SIG-M5 treated with dmso at 0.1 percent for 504 hours (cell line): Measurements from ENCODE around the gene SLC39A11.
"Not testable (repeated sequence)": the region's sequence is repeated elsewhere in the genome, so short reads cannot be mapped to it uniquely, and the experiment has no call there.

Source experiments
- DNase-seq: peaks from one replicate; lab custom pipeline; 2025; ENCODE audit not compliant: unreplicated experiment; lab: John Stamatoyannopoulos, UW

Gene SLC39A11

DNA sequence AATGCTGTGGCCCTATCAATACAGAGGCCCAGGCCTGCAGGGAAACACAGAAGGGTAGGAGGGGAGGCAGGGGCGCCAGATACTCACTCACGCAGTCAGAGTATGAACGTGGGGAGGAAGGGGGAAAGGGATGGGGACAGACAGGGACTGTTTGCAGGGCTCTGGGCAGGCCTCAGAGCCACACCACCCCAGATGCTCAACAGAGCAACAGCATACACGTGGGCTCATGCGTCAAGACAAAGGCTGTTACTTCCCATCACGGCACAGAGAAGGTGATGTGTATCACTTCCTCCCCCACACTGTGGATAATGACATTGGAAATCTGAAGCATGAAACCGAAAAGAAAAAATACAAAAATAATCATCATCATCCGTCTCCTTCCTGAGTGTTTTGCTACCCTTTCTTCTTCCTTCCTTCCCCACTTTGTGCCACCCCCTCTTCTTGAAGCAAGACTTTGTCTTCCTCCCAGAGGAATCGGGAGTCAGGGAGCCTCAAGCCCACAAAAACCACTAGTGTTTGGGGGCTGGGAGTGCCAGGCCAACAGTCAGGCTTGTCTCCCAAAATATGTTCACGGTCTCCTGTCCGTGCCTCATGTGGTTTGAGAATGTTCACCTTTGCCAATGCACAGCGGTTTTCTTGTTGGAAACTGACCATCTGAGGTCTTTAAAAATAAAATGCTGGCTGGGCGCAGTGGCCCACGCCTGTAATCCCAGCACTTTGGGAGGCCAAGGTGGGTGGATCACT lies 20.1 kb downstream of the SLC39A11 start:
- DNase-seq: no peak

DNA sequence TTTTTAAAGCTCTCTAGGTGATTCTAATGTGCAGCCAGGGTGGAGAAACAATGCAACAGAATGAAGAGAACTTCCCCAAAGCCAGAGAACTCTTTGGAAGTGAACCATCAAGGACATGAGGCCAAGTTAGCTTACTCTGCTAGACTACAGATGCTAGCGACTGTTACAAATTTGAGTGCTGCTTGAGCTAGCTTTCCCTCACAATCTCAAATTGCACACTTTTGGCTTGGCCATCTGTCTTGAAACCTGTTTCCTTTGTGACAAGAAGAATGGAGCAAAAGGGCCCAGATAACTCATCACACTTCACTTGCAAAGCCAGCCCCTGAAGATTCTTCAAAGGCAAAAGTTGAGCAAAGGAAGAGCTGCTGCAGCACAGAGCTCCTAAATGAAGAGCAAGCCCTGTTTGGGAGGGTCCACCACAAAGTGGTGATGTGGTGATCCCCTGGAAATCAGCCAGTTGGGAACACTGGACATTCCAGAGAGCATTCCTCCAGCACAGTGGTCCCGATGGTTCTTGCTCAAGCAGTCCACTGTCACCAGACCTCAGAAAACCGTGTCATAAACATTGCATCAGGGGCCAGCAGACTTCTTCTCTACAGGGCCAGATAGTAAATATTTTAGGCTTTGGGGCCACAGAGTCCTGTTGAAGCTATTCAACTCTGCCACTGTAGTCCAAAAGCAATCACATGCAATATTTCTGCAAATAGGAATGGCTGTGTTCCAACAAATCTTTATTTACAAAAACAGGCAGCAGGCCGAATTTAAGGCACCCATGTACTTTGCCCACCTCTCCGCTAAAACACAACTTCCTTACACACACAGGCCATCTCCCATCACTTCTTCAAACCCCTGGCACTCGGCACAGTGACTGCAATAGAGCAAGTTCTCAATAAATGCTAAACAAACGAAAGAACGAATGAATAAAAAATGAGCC lies 21.2 kb downstream of the SLC39A11 start:
- DNase-seq: no peak

DNA sequence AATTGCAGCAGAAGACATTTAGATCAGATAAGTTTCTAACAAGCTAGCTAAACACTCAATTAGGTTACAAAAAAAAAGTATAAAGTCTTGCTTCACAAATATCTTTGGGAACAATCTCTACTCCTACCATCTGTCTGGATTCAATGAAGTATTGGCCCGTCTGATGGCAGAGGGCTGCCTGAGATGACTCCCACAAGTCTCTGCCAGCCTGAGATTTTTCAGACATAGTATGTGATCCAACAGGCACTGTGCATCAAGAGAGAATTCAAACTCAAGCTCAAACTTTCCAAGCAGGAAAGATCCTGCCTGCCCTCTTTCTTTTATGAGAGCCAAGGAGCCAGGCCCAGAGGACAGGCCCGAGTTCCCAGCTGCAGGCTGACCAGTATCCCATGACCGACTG lies 22.6 kb downstream of the SLC39A11 start:
- no peak for DNase-seq

DNA sequence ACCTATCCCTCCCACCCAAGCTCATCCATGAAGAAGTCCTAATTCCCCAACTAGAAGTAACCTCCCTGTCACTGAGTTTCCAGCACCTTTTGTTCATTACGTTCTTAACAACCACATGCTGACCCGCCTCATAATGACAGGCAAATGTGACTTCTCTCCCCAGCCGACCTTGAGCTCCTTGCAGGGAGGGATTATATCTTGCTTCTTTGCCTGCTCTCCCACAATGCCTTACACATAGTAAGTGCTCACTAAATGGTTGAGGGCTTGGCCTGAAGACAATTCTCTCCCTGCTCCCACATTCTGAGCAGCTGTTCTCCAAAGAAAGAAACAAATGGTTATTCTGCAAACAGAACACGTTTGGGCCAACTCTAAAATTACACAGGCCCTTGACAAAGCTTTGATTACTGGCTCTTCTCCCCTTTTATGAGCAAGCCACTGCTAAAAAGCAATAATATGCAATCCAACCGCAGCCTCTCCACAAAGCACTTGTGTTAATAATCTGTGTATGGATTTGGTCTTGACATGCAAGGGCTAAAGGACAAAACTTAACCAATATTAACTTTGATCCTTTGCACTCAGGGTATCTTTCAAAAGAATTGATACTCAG lies 23.2 kb downstream of the SLC39A11 start:
- DNase-seq: no peak

DNA sequence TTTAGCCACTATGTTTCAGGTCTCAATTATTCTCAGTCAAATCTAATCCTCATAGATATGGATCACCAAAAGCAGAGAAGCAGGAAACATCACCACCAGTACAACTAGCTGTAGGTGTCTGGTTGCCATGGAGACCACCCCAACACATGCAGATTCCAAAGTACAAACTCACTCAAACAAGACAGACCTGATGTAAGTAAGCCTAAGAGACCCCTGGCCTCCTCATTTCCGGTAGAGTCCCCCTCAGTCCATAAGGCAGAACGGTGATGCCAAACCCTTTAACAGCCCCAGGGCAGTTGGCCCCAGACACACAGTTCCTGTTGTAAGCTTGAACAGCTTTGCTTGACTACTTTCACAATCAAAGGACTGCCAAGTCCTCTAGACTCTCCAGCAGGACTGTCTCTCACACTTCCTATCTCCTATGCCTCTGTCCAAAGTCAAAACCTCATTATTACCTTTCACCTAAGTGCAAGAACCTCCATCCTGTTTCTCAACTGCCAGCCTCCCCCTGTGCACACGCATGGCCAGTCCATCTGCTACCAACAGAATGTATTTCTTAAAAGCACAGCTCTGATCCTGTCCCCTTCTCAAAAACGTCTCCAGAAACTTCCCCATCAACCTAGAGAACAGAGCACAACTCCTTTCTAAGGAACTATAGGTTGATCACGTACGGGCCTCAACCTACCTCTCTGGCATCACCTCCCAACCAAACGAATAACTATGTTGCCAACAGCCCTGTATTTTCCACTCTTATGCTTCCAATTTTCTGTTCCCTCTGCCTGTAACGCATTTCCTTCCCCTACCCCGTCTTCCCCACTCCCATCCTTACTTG lies 23.9 kb downstream of the SLC39A11 start:
- no peak for DNase-seq

DNA sequence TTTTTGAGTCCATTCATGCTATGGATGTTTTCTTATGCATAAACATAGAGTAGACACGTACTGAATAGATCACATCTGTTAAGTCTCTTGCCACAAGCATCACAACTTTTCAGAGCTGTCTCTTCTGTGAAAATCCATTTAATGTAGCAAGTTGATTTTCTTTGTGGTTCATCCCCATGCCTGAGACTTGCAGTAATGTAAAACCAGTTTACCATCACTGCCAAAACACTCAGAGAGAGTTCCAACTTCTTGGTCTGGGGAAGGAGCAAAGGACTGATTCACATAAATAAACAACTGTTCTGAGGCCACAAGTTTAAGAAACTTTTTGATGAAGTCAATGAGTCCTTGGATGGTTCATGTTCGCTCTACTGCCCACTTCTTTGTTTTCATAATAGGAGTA lies 24.8 kb downstream of the SLC39A11 start:
- DNase-seq: not testable (repeated sequence)

DNA sequence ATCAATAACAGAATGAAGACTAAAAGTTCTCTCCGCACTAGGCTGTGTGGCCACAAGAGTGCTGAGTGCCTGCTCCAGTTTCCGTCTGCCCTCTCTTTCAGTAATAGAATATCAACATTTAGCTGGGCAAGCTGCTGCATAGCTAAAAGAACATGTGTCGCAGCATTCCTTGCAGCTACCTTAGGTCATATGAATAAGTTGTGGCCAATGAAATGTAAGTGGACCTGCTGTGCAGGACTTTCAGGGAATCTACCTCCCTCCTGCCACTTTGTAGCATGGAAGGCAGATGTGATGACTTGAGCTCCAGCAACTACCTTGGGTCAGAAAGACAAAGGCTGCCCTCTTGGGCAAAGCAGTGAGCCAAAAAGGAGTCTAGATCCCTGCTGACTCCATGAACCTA lies 25.4 kb downstream of the SLC39A11 start:
- DNase-seq: no peak

DNA sequence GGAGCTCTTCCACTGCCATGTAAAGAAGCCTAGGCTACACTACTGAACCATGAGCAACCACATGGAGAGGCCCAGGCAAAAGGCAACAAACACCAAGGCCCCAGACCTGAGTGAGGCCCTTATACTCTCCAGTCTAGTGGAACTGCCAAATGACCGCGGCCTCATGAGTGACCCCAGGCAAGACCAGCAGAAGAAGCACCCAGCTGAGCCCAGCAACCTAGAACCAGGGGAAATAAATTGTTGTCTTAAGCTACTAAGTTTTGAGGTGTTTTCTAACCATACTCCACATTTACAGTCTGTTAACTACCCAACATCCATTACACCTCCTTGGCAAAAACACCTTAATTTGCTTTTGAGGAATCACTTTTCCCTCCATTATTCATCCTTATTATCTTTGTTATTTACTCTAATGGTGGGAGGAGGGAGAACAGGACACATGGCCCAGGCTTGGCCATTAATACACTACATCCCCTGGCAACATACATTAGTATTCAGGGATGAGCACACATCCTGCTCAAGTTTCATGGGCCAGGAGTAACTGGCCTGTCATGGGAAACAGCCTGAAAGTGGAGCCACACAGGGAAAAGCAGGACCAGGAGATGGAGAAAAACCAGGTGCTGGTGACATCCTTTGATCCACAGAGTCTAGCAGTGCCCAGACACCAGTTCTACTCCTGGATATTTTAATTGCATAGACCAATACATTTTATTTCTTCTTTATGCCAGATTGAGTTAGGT lies 26.2 kb downstream of the SLC39A11 start:
- DNase-seq: no peak

DNA sequence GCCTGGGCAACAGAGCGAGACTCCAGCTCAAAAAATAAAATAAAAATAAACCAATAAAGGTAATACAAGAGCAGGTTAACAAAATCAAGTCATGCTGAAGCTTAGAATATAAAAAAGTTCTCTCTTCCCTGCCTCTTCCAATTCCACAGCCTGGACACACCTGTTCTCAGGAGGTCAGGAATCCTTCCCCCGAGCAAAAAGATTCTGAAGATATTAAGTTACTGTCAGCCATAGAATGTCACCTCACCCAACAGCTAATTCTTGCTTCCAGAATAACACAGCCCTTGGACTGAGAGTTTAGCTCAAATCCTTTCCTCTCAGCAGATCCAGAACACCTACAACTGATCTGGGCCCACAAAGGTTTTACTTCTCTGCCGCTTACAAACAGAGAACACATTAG lies 27.1 kb downstream of the SLC39A11 start:
- no peak for DNase-seq

DNA sequence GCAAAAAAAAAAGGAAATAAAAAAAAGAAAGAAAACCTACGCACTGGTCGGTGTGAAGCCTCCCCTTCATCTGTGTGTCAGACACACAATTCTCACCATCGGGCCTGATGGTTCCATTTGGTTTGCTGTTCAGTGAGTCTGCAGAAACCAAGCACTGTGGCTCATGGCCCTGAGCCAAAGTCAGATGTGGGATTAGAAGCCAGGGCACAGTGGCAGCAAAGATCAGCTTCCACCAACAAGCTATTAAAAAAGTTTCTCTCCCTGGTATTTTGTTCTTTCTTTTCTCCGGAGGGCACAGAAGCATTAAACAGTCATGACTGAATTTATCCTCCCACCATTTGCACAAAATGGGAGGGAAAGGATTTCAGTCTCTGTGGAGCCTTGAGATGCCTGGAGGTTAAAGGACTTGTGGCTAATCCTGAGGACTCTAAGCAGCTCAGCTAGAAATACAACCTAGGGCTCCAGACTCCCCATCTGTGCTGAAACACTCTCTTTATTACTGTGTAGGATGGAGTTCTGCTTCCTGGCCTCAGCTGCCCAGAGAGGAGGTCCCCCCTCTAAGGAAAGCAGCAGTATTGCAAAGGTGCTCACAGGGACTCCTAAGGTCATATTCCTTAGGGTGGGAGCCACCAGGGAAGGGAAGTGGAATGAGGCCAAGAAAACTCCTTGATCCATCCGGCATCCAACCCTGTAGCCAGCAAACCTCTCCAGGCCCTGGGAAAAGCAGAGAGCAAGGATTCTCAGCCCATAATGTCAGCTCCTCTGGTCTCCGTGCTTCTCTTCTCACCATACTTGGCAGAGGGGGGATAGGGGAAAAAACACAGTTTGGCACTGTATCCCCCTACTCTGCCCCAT lies 28.2 kb downstream of the SLC39A11 start:
- no peak for DNase-seq

DNA sequence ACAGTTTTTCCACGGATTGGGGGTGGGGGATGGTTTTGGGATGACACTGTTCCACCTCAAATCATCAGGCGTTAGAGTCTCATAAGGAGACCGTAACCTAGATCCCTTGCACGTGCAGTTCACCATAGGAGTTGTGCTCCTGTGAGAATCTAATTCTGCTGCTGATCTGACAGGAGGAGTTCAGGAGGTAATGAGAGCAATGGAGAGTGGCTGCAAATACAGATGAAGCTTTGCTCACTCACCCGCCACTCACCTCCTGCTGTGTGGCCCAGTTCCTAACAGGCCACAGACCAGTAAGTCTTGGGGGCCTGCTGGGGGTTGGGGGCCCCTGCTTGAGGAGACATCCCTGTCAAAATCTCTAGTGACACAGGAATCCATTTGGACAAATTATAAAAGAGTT lies 29.8 kb downstream of the SLC39A11 start:
- DNase-seq: no peak

DNA sequence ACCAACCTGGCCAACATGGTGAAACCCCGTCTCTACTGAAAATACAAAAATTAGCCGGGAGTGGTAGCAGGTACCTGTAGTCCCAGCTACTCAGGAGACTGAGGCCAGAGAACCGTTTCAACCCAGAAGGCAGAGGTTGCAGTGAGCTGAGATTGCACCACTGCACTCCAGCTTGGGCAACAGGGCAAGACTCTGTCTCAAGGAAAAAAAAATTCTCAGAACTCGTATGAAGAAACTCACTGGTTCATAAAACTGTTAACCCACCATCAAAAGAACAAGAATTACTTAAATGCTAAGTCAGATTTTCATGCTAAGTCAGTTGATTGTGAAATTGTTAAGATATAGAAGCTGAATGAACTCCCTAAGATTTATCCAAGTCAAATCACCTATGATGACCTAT lies 31.3 kb downstream of the SLC39A11 start:
- DNase-seq: peak; percentile 64

DNA sequence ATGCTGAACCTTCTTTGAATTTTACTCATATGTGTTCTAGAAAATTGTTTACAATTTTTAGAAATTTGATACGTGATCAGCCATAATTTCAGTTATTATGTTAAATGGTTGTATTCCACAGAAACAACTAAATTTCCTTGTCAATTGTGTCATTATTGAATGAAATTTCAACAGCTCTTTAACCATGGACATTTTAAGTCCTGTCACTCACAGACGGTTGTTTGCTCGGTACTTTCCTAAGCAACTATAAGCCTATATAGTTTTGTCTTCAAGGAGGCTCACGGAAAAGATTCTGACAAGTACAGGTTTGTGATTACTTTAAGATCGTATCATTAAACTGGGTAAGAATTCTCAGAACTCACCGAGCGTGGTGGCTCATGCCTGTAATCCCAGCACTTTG lies 31.8 kb downstream of the SLC39A11 start:
- DNase-seq: no peak

DNA sequence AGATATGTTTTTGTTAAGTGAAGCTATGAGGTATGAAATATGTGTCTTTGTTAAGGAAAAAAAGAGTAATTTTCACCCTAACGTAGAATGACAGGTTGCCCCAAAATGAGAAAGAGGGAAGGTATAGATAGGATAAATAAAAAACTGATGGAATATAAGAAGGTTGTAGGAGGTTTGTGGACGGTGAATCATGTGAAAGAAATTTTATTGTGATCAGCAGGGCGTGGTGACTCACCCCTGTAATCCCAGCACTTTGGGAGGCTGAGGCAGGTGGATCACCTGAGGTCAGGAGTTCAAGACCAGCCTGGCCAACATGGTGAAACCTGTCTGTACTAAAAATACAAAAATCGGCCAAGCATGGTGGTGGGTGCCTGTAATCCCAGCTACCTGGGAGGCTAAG lies 32.8 kb downstream of the SLC39A11 start:
- not testable (repeated sequence) for DNase-seq

DNA sequence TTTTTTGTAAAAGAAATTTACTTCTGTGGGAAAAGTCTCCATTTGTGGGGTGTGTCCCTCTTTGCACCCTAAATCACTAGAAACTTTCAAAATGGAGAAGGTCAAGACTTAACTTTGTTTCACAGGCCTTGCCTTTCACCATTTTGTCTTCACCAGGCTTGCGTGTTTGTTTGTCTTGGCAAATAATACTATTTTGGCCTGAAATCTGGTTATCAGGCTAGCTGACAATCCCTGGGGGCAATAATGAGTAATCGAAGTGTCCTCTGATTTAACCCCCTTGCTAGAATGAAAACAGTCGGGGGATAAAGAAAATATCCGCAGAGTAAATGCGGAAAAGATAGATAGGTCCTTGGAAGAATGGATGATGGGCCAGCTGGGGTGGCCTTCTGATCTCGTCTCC lies 34.5 kb downstream of the SLC39A11 start:
- DNase-seq: no peak

DNA sequence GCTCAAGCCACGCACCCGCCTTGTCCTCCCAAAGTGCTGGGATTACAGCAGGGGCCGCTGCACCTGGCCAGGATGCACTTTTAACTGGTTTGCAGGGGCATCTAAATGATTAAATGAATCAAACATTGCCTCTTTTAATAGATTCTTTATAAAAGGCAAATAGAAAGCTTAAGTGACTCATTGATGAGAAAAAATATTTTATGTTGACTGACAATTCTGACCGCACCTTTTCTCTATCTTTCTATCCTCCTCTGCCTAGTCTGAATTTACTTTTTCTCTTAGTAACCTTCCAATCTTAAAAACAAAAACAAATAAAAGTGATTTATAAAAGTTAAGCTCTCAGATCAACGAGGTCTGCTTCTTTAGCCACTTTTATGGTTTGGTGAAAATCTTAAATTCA lies 35.3 kb downstream of the SLC39A11 start:
- no peak for DNase-seq

DNA sequence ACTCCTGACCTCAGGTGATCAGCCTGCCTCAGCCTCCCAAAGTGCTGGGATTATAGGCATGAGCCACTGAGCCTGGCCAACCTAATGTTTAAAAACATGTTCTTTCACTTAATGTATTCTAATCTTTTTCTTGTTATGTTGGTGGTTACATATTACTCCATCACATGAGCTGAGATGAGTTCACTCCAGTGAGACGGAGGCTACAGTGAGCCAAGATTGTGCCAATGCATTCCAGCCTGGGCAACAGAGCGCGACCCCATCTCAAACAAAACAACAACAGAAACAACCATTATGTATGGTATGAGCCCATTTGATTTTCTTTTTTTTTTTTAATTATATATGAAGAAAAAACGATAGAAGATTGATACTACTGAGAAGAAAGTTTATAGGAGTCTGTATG lies 39.6 kb downstream of the SLC39A11 start:
- DNase-seq: no peak

DNA sequence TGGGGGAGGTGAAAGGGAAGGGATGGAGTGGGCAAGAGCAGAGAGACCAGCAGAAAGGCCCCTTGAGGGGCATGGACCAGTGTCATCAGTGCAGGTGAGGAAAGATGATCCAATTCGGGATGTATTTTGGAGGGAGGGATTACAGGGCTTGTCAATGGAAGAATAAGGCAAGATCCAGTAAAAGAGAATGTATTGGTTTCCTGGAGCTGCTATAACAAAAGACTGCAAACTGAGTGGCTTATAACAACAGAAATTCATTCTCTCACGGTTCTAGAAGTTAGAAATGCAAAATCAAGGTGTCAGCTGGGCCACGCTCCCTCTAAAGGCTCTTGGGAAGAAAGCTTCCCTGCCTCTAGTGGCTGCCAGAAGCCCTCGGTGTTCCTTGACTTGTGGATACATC lies 41.7 kb downstream of the SLC39A11 start:
- DNase-seq: no peak

DNA sequence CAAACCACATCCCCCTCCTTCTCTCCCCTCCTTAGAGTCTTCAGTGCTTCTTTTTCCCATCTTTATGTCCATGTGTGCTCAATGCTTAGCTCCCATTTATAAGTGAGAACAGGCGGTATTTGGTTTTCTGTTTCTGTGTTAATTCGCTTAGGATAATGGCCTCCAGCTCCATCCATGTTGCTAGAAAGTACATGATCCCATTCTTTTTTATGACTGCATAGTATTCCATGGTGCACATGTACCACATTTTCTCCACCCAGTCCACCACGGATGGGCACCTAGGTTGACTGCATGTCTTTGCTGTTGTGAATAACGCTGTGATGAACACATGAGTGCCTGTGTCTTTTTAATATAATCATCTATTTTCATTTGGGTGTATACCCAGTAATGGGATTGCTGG lies 44.3 kb downstream of the SLC39A11 start:
- no peak for DNase-seq
